ENCODE data around the gene C15orf39.
"Not testable (repeated sequence)": the region's sequence is repeated elsewhere in the genome, so short reads cannot be mapped to it uniquely, and the experiment has no call there.

C15orf39 gene

DNA sequence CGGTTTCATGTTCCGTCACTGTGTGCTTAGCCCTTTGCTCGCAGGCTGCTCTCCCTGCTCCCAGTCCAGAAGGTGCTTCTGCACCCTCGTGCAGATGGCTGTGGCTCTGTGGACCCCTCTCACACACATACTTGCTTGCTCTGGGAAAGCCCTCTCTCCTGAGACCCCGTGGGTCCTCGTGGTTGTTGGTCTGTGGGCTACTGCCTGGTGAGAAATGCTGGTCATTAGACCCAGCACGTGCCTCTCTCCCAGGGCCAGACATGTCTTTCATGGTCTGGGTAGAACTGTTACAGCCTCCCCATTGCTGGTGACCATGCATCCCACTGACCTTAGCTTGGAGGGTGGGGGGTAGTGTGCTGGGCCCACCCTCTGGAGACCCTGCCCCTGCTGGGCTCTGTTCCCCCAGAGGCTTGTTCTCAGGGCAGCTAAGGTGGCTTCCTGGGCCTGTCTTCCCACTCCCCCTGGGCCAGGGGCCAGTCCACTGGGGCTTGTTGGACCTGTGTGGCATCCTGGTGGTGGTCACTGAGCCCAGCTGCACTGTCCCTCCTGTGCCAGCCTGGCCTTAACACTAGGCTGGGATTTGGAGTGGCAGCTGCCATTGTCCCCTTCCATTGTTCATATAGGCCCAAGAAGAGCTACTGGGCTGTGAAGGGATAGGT, 10.6 kb downstream of the C15orf39 start:
- DNase-seq (no peak), ATAC-seq (no peak)

DNA sequence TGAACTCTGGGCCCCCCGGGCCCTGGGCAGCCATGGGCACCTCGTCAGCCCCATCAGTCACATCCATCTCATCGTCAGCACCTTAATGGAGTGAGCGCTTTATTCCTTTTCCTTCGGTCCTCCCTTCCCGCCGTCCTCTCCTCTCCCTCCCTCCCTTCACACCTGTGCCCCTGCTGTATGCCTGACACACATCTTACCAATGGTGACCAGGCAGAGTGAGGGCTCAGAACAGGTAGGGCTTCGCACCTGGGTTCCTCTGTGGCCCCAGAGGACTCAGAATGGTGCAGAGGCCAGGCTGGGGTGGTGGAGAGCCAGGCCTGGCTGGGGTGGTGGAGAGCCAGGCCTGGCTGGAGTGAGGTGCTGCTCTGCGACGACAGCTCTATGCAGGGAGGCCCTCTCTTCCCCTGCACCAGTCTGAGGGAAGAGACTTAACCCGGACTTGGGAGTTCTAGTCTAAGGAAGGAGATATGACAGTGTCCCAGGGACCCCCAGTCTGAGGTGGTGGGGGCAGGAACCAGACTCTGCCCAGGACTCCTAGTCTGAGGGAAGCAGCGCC, 11.6 kb downstream of the C15orf39 start:
- ATAC-seq (peak; percentile 10), DNase-seq (no peak)

DNA sequence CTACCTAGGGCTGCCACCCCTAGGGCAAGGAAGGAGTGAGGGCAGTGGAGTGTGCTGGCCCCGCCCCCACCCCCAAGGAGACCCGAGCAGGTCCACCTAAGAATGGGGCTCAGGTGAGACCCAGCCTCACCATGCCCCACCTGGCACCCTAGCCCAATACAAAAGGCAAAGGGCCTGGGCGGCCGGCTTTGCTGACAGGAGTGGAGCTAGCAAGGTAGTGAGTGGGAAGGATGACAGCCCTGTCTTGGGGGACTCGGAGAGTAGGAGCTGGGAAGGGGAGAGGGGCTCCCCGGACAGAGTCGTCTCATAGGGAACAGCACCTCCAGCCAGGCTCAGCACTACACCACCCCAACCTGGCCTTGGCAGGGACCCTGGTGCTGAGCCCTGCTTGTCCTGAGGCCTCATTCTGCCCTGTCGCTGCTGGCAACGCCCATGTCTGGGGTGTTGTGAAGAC, 12.1 kb downstream of the C15orf39 start:
- no peak for DNase-seq
- peak; percentile 4 for ATAC-seq

DNA sequence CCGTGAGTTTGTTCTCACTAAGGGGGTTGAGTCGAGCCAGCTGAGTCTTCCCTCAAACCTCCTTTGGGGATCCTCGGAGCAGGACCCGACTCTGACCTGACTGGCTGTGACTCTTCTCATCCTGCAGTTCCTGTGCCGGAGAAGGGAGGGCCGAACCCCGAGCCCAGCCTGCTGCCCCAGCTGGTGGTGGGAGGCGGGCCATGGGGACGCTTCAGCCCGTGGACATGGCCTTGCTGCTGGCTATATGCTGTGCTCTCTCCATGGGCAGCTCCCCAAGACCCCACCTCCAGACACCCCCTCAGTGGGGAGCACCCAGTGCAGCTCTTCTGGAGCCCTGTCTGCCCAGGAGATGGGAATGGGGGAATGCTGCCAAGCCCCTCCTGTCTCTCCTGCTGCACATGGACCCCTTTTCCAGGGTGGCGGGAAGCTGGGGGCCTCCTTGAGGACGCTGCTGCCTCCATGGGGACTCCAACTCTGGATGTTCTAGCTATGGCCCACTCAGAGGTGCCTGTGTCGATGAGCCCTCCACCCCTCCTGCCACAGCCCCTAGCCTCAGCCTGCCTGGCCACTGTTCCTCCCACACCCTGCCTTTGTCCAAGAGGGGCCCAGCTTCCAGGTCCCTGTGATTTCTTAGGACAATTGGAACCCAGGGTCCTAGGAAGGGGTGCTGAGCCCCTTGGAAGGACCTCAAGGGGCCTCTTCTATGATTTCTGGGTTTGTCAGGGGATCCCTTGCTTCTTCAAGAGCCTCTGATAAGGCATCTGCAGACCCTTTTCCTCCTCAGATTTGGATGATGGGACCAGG, 12.8 kb downstream of the C15orf39 start:
- ATAC-seq = no peak
- DNase-seq = no peak

DNA sequence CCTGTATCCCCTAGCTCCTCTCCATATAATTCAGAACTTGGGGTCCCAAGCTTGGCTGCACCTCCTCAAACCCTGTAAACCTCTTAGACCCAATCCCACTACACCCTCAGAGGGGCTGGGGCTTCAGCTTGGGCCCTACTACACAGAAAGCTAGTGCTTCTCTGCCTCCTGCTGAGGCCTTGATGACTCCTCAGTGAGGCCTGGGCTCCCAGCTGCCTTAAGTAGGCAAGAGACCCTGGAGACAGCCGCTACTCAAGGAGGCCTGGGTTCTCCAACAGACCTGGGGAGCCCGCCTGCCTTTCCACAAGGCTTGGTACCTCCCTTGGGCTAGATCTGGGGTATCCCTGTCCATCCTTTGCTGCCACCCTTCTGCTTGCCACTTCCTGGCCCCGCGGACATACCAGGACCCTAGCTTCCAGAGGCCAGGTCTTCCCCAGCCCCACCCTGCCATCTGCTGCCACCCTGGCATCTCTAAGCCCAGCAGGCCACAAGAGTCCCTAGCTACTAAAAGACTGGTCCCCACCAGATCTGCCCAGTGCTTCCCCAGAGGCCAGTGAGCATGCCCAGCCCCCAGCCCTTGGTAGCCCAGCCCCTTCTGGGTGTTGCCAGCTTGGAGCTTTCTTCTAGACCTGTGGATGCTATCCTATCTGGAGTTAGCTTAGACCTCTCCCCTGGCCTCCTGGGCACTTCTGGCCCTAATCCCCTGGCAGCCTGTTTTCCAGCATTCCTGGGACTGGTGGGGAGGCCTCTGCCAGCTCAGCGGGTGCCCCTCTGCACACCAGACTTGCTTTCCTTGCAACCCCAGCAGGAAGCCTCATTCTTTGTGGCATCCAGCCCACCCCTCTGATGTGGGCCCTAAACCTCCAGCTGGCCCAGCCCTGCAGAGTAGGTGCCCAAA, 13.7 kb downstream of the C15orf39 start:
- DNase-seq (no peak), ATAC-seq (no peak)

DNA sequence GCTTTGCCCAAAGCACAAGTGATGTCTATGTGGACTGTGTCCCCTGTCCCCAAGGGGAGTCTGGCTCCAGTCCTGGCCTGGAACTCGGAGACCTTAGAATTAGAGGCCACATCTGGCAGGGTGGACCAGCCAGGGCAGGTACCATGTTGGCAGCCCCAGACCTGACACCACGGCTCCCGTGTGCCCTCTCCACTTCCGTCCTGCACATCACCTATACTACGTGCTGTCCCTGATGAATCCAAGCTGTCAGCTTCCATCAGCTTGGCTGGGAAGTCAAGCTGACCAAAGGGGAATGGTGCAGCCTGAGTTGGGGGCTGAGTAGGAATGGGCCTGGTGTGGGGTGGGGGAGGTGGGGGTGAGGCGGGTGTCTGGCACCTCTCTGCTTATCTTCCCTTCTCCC, 15.3 kb downstream of the C15orf39 start:
- no peak for ATAC-seq
- no peak for DNase-seq

DNA sequence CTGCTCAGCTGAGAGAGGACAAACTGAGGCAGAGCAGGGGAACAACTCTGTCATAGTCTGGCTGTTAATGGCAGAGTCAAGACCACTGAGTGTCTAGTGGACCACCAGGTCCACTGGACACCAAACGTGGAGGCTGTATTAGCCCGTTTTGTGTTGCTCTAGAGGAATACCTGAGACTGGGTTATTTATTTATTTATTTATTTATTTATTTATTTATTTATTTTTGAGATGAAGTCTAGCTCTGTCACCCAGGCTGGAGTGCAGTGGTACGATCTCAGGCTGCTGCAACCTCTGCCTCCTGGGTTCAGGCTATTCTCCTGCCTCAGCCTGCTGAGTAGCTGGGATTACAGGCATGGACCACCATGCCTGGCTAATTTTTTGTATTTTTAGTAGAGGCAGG, 15.9 kb downstream of the C15orf39 start:
- not testable (repeated sequence) for ATAC-seq, DNase-seq

DNA sequence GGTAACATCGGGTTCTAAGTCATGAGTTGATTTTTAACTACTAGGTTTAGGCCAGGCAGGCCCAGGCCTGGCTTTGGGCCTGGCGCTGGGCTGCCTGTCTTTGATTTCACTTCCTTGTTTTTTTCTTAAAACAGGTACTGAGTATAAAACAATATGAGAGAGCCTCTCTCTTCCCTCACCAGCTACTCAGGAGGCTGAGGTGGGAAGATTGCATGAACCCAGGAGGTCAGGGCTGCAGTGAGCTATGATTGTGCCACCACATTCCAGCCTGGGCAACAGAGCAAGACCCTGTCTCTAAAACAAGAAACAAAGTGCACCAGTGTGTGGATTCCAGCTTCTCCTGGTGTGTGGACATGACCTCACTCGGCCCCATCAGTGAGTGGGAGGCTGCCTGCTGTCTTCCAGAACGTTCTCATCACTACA, 17.8 kb downstream of the C15orf39 start:
- not testable (repeated sequence) for DNase-seq, ATAC-seq

DNA sequence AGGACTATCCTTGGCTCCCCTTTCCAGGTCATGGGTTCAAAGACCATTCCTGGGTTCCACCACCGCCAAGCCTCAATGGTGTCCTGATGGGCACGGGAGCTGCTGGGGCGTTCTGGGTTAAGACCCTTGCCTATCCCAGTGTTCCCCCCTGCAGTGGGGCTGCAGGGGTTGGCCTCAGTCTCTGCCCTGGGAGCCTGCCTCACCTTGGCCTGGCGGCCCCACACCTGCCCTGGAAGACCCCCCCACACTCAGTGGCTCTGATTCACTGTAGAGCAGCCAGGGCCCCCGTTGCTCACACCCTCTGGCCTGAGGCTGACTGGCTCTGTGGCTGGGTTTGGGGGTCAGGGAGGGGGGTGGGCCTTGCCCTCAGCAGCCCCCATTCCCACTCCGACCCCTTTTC, 22.0 kb downstream of the C15orf39 start:
- DNase-seq = no peak
- no peak for ATAC-seq

DNA sequence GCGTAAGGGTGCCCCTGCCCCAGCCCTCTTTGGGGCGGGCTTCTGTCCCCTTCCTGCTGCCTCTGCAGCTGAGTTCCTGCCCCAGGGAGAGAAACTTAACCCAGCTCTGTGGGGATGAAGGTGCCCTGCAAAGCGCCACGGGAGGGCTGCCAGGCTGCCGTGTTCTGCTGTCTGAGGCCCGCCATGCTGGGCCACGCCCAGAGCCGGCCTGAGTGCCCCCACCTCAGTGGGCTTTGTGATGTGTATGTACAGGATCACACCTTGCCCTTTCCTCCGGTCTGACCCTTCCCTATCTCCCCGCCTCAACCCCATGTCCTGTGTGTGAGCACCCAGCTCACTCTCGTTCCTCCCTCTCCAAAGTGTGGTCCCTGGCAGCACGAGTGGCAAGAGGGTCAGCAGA, 22.6 kb downstream of the C15orf39 start:
- DNase-seq (no peak), ATAC-seq (no peak)

DNA sequence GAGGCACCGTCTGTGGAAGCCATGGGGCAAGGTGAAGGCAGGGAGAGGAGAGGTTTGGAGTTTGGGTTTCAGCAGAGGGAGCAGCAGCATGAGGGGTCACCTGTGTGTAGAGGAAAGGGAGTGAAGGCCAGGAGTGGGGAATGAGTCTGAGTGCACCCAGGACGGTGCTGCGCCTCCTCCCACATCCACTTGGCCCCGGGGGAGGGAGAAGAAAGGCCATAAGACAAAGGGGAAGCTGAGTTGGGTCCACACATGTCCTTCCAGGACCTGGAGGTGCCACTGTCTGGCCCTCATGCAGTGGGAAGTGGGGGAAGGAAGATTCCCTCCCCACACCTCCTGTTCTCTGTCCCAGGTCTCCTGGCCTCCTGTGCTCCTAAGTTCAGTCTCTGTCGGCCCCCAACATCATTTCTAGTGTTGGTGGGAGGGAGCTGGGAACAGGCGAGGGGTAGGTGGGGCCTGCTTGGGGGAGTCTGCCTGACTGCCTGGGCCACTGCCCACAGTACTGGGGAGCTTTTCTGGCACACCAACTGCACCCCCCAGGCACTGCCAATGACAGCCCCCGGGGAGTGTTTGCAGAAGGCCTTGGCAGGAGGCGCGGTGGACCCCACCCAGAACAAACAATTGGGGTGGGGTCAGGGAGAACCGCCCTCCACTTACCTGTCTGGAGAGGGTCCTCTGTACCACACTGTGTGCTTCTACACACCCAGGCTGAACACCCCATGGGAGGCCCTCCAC, 23.6 kb downstream of the C15orf39 start:
- ATAC-seq, DNase-seq: not testable (repeated sequence)

DNA sequence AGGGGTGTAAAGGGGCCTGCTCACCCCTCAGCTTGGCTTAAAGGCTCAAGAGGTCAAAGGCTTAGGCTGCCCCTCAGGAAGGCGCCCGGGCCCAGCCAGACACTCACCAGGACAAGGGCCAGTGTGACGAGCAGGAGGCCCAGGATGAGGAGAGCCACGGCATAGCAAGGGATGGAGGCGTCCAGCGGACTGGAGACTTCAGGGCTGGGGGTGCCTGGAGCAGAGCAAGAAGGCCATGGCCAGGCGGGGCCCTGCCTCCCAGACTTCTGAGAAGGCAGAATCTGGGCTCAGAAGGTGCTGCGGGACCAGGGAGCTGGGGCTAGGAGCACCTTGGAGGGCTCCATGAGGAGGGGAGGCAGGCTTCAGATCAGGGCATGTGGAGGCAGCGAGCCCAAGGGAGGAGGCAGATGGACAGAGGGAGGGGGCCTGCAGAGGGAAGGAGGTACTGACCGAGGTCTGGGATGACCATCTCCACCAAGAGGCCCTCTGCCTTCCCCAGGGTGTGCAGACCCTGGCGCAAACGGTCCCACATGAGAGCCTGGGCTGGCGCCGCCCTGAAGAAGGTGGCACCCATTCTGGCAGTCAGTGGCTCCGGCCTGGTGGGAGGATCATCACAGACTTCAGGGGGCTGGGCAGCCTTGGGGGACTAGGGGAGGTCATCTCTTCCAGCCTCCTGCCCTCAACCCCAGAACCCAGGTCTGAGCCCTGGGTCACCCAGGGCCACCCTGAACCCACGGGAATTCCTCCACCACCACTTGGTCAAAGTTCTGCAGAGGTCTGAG, 24.5 kb downstream of the C15orf39 start:
- DNase-seq = no peak
- no peak for ATAC-seq

DNA sequence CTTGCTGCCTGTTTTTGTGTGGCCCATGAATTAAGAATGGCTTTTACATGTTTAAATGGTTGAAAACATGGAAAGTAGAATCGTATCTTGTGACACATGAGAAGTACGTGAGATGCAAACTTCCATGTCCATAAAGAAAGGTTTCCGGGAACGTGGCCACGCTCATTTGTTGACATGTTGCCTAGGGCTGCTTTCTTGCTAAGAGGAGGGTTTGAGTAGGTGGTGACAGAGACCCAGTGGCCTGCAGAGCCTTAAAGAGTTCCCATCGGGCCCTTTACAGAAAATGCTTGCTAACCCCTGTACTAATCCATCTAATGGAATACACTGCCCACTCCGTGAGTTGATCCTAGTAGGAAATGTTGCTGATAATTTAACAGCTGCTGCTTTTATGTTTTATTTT, 25.4 kb downstream of the C15orf39 start:
- not testable (repeated sequence) for ATAC-seq, DNase-seq

DNA sequence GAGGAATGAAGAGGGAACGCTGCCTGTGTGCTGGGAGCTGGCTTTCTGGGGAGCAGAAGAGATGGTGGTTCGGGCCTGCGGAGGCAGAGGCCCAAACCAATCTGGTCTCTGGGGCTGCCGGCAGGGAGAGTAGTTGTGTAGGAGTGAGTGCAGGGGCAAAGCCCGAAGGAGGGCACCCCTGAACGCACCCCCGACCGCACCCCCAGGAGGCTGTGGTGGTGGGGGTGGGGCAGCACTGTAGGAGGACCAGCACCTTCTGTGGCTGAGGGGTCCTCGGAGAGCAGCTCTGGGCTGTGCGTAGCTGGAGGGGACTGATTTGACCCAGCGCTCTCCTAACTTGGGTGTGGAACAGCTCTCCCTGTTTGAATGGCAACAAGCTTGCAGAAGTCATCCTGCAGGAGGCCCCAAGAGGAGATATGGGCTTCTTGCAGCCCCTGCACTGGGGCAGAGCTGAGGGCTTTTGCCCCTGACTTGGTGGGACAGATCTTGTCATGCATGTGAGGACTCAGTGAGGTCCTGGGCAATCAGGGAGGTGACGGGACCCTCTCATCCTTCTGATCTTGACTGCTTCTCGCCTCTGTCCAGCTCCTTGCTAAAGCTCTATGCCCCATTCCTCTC, 26.1 kb downstream of the C15orf39 start:
- no peak for DNase-seq
- ATAC-seq = no peak

DNA sequence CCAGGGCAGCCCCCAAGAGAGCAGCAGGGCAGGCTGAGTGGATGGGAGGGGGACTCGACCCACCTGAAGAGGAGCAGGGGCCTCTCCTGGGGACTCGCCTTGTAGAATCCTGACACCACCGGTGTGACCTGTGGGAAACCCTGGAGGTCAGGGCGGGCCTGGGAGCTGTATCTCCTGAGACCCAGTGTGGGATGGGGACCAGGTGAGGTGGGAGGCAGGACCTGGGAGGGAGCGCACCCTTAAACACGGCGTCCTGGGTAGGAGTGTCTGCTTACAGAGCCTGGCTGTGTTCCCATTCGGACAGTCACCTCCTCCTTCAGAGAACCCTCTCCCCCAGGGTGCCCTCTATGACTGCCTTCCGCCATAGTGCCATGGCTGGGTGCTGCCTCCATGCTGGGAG, 27.1 kb downstream of the C15orf39 start:
- no peak for ATAC-seq
- no peak for DNase-seq

DNA sequence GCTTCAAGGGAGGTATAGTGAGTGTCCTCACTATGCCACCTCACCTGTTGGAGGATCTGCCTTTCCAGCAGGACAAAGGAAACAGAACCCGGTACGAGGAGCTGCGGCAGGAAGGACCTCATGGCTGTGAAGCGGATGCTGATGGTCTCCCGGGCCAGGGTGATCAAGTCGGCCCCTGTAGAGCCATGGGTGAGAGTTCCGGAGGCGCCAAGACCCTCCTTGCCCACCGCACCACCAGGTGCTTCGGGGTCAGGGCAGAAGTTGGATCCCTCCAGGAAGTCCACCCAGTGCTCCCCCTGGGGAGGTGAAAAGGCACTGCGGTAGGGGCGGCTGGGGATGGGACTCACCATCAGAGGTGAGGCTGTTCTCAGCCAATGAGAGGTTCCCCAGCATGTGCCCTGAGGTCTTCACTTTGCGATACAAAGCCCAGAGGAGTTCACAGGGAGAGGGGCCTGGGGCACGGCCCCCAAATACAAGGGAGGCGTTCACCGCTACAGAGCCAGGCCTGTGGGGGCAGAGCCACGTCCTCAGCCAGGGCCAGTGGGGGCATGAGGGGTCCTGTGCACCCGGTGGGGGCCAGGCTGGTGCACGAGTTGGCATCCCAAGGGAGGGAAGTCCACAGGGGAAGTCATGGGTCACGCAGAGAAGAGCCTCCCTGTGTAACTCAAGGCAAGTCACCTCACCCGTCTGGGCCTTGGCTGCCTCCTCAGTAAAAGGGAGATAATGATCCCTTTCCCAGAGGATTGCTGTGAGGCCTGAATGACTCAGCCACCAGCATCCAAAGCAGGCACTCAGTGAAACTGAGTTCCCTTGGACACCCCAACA, 27.7 kb downstream of the C15orf39 start:
- ATAC-seq (no peak), DNase-seq (no peak)

DNA sequence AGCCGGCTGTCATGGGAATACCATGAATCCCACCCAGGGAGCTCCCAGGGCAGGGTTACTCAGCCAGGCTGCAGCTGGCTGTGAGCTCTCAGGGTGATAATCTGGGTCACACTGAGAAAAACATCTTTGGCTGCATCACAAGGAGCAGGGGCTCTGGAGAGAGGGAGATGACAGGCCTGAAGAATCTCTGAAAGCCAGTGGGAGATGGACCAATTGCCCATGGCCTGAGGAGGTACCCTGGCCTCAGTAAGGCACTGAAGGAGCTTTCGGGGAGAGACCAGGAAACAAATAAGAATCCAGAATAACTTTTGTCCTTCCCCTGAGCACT, 28.3 kb downstream of the C15orf39 start:
- no peak for ATAC-seq
- DNase-seq = no peak

DNA sequence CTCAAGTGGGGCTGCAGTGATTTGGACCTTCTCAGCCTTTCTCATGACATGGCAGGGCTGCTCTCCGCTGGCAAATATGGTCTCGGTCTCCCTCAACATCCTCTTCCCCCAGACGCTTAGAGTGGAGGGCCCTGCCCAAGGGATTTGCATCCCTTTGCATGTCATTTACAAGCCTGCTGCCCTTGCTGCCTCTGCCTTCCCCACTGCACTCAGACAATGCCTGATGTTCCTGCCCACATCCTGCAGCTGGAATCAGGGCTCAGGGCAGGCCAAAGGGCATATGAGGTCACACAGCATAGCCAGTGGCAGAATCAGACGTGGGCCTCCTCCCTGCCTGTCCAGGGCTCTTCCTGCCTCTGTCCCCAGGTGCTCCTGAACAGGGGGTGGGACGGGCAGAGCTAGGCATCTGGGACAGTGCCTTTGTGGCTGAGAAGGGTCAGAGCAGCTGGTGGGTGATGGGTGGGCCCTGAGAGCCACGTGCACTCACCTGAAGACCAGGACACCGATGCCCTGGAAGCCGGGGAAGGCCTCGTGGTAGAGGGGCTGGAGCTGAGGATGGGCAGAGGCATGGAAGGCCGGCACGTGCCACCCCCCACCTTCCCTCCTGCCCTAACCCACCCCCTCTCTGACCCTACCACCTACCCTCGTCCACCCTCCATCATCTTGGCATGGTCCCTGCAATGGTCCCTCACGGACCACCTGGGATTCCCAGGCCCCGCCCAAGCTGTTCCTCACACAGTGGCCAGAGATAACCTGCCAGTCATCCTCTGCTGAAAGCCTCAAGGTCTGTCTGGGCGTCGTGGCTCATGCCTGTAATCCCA, 29.1 kb downstream of the C15orf39 start:
- DNase-seq = no peak
- no peak for ATAC-seq

DNA sequence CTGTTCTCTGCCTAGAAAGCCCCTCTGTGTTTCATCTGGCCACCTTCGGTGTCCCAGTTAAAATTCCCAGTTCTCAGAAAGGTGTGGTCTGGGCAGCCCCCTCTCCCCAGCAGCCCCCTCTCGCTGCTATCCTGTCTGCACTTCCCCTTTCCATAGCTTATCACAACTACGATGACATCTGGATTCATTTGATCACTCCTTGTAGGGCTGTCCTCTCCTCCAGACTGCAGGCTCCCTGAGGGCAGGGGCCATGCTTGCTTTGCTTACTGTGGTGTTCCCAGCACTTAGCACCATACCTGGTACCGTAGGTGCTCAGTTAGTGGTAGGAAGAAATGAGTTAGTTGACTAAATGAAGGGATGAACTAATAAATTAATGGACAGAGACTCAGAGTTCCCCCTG, 30.2 kb downstream of the C15orf39 start:
- DNase-seq = no peak
- no peak for ATAC-seq

All from stimulated activated naive CD8-positive, alpha-beta T cell treated with anti-CD3 and anti-CD28 coated beads, Interleukin-15, Interleukin-2, amounts not matched to agents 100 U/mL and 50 U/mL, for 24 hours (primary cell).